GM12873 (cell line): ENCODE results near the gene MARCHF3.

Experiments
- CTCF ChIP-seq: IDR thresholded peaks from 2 replicates; pipeline ENCODE4 v1.5.1; 2012; ENCODE audit warnings: low read depth, mild to moderate bottlenecking, moderate library complexity, low read length, control low read depth; ENCODE audit not compliant: insufficient read depth; ENCODE audit errors: missing control alignments

Gene MARCHF3

GRCh38 chr5:126836778-126837177, 193.6 kb downstream of the MARCHF3 start:
- TF ChIP-seq CTCF: no peak

GRCh38 chr5:126831156-126831555, 199.2 kb downstream of the MARCHF3 start:
- TF ChIP-seq CTCF: no peak

- TF ChIP-seq CTCF: no peak
These were observed 200.3 kb downstream of the MARCHF3 start for GRCh38 chr5:126830061-126830460.

- TF ChIP-seq CTCF: no peak
These were observed 201.3 kb downstream of the MARCHF3 start for GRCh38 chr5:126829098-126829497.

- no peak for TF ChIP-seq CTCF
These were observed 203.6 kb downstream of the MARCHF3 start for GRCh38 chr5:126826619-126827215.

- no peak for TF ChIP-seq CTCF
These were observed 211.1 kb downstream of the MARCHF3 start for GRCh38 chr5:126819253-126819652.

- no peak for TF ChIP-seq CTCF
These were observed 211.6 kb downstream of the MARCHF3 start for GRCh38 chr5:126818736-126819135.
